ENCODE results near the gene DLX4. TPM values are rescaled to one million over a fixed set of nuclear protein-coding genes. Genes with fewer than 3 reads are reported as not detected.
A peak's percentile ranks its signal among the peaks of the same experiment; 100 is the strongest.

Gene DLX4, protein sequence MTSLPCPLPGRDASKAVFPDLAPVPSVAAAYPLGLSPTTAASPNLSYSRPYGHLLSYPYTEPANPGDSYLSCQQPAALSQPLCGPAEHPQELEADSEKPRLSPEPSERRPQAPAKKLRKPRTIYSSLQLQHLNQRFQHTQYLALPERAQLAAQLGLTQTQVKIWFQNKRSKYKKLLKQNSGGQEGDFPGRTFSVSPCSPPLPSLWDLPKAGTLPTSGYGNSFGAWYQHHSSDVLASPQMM
- total RNA-seq: 1 to 10 TPM; 1.4 to 5.7 (median 3.4) TPM

DNA sequence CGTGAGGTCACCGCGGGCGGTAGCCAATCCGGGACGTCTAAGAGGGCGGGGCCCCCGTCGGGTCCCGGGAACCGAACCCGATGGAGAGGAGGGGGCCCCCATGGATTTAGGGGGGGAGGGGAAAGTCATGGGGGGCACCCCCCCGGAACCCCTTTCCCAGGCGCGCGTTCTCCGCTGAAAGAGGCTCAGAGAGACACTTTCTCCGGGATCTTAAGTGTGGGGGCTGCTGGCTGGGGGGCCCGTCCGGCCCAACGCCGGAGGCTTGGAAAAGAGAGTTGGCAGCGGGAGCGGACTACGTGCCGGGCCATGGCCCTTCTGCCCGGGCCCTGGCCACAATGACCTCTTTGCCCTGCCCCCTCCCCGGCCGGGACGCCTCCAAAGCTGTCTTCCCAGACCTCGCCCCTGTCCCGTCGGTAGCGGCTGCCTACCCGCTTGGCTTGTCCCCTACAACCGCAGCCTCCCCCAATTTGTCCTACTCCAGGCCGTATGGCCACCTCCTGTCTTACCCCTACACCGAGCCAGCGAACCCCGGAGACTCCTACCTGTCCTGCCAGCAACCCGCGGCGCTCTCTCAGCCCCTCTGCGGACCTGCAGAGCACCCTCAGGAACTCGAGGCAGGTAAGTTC, at the start of gene DLX4:
DLX4 (plus strand) TSS at position 57 of the 626 bp plus-strand sequence; CDS start at position 336, 279 bp downstream.
- H3K9me3 ChIP-seq: no peaks in the 10 kb centered on the region
- H3K4me1 ChIP-seq: peaks cover 39% of the 10 kb centered on the region
- H3K27me3 ChIP-seq: peaks cover 100% of the 10 kb centered on the region
- H3K27ac ChIP-seq: peak within 1 kb of the TSS; percentile 62
- 7% methylated on average over 14 of the region's 45 CpGs for WGBS
- peak within 1 kb of the TSS; percentile 56 for H3K4me3 ChIP-seq
- no peaks in the 10 kb centered on the region for H3K36me3 ChIP-seq
- no peak for TF ChIP-seq EP300 (IDR thresholded peaks at IDR 0.05)
- no peak for DNase-seq (ENCODE audit: low spot score in 2 of 2)

DNA sequence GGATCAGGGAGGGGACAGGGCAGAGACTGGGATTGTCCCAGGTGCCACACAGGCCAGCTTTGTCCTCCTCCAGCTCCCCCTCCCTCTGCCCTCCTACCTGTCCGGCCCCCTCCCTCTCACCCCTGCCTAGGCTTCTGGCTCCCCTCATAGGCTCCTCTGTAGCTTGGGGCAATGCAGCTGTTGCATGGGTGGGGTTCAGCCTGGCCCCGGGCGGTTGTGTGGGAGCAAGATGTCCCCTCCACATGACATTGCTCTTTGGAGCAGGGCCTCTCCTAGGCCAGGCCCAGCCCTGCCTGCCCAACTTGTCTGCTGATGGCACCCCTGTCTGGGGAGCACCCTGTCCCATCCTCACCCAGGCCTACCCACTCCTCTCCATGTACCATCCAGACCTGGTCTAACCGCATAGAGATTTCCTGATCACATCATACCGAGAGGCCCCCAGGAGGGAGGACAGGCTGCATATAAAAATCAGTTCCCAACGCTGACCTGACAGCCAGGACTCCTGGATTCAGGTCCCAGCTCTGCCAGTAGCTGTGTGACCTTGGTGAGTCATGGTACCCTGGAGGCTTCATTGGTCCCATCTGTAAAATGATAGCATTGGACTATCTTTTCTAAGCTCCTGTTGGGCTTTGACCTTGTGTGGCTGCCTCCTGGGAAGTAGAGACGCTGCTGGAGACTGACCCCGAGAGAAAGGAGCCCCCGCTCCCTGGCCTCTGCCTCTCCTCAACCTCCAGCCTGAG, 48.8 kb upstream of the DLX4 start:
- Histone ChIP-seq H3K27ac (no peak overlapping the region), H3K4me3 (no peak overlapping the region), H3K27me3 (peaks cover 18% of the 10 kb centered on the region), H3K9me3 (no peaks in the 10 kb centered on the region), H3K36me3 (no peaks in the 10 kb centered on the region), H3K4me1 (no peaks in the 10 kb centered on the region)
- DNase-seq (ENCODE audit: low spot score in 2 of 2): no peak
- TF ChIP-seq POLR2AphosphoS5 (IDR thresholded peaks at IDR 0.05) (no peak), POLR2A (IDR thresholded peaks at IDR 0.05) (no peak), CTCF (IDR thresholded peaks at IDR 0.05) (no peak), EP300 (IDR thresholded peaks at IDR 0.05) (no peak)
- WGBS: 84% methylated on average over 6 of the region's 9 CpGs

GRCh38 chr17:49922095-49922494, 46.9 kb upstream of the DLX4 start:
- no peak overlapping the region for H3K27ac ChIP-seq
- peaks cover 8% of the 10 kb centered on the region for H3K27me3 ChIP-seq
- WGBS: 71% methylated on average over 4 of the region's 4 CpGs
- no peaks in the 10 kb centered on the region for H3K9me3 ChIP-seq
- H3K4me1 ChIP-seq: no peaks in the 10 kb centered on the region
- H3K4me3 ChIP-seq: no peak overlapping the region
- no peak for DNase-seq (ENCODE audit: low spot score in 2 of 2)
- TF ChIP-seq EP300 (IDR thresholded peaks at IDR 0.05) (no peak), CTCF (IDR thresholded peaks at IDR 0.05) (no peak)
- no peaks in the 10 kb centered on the region for H3K36me3 ChIP-seq

DNA sequence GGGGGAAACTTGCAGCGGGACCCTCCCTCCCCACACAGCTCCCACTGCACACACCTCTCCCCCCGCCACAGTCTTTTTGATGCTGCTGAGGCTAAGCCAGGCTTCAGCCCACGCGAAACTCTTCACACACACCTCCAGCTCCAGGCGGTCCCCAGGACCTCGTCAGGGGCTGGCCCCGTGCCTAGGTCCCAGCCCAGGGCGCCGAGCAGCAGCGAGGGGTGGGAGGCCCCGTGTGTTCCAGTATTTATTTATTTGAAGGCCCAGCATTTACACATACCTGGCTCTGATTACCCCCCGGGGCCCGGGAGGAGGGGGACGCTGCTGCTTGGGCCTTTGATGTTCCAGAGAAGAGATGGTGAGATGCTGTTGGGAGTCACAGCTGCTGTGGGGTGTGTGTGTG, 44.9 kb upstream of the DLX4 start:
- WGBS: 52% methylated on average over 13 of the region's 14 CpGs

GRCh38 chr17:49924589-49924988, 44.4 kb upstream of the DLX4 start:
- TF ChIP-seq POLR2A (IDR thresholded peaks at IDR 0.05) (no peak), CTCF (IDR thresholded peaks at IDR 0.05) (no peak), POLR2AphosphoS5 (IDR thresholded peaks at IDR 0.05) (no peak), EP300 (IDR thresholded peaks at IDR 0.05) (no peak)
- Histone ChIP-seq H3K36me3 (no peaks in the 10 kb centered on the region), H3K4me3 (no peak overlapping the region), H3K9me3 (no peaks in the 10 kb centered on the region), H3K27me3 (peaks cover 13% of the 10 kb centered on the region), H3K4me1 (peaks cover 11% of the 10 kb centered on the region), H3K27ac (no peak overlapping the region)
- DNase-seq (ENCODE audit: low spot score in 2 of 2): no peak
- WGBS: 91% methylated on average over 5 of the region's 7 CpGs

More for the DNA sequence above, 44.9 kb upstream of the DLX4 start:
- Histone ChIP-seq H3K36me3 (no peaks in the 10 kb centered on the region), H3K4me3 (no peak overlapping the region), H3K27me3 (peaks cover 13% of the 10 kb centered on the region), H3K27ac (no peak overlapping the region), H3K9me3 (no peaks in the 10 kb centered on the region), H3K4me1 (peaks cover 11% of the 10 kb centered on the region)
- TF ChIP-seq POLR2A (IDR thresholded peaks at IDR 0.05): no peak
- no peak for TF ChIP-seq POLR2AphosphoS5 (IDR thresholded peaks at IDR 0.05)
- TF ChIP-seq CTCF (IDR thresholded peaks at IDR 0.05): no peak
- no peak for DNase-seq (ENCODE audit: low spot score in 2 of 2)
